Lower leg skin (tissue), 3 donors: ENCODE data around the gene FAM163A.

Experiments used
- CTCF ChIP-seq, 3 donors: fragments of 450-650 bp; IDR thresholded peaks; one replicate each; pipeline ENCODE4 v1.5.1; 2016; ENCODE audit warnings: antibody characterized with exemption in 3 of 3, mild to moderate bottlenecking in 3 of 3, moderate library complexity in 2 of 3
- POLR2A ChIP-seq, 2 donors: fragments of 450-650 bp; IDR thresholded peaks; one replicate each; pipeline ENCODE4 v1.6.1; 2016 to 2017; ENCODE audit warnings: antibody characterized with exemption in 2 of 2, mild to moderate bottlenecking in 1 of 2, moderate library complexity in 1 of 2

- TF ChIP-seq CTCF (IDR thresholded peaks at IDR 0.05): no peak
- no peak for TF ChIP-seq POLR2A (IDR thresholded peaks at IDR 0.05)
Observed at GRCh38 chr1:179817789-179818188, 74.7 kb downstream of the FAM163A start.
